ENCODE data around the gene C6orf47. TPM values are rescaled to one million over a fixed set of nuclear protein-coding genes. Genes with fewer than 3 reads are reported as not detected.

C6orf47 gene
- total and polyA plus RNA-seq, 10 of the 15 experiments (the other 5 are each of a cell fraction or from before 2014, with no cell fraction given): 0.16 to 20.4 (median 17.3) TPM; not detected in 1

DNA sequence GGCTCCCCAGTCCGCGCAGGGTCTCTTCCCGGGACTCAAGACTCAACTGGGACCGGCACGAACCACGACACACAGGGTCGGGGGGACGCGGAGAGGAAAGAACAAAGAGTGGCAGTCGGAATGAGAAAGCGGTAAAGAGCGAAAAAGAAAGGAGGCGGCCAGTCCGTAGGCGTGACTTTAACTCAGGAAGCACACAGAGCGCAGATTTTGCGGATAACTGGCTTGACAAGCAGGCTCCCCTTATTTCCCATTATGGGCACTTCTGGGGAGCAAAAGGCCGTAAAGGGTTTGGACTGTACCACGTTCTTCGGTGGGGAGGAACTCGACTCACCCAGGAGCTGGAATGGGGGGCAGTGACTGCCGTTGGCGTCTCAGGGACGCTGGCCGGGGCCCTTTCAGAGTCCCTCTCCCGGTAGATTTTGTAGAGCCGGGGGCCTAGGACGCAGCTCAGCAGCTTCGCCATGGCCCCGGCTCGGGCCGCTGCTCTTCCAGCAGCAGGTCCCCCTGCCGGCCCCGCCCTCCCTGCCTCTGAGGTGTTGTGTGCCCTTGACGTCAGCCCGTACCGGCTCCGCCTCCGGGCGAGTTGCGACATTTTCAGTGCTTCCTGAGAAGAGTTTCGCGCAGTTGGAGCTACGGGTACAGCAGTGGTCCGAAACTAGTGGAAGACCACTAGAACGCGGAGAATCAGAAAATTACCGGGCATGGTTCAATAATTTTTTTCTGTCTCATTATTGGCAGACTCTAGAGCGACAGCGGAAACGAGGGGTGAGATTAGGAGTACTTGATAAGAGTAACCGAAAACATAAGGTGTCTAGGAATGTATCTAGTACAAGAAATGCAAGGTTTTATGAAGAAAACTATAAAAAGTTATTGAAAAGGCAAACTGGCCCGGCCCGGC lies 42.5 kb upstream of the C6orf47 start, which contains the start of gene ABHD16A (continued):
- TF ChIP-seq IKZF2 (IDR thresholded peaks at IDR 0.05): 0 out of 4 replicates have a peak, but pooled peaks of 1 of the 2 experiments have one; percentile 32
- 0 out of 2 replicates have a peak, but pooled peaks have one; percentile 8 for TF ChIP-seq ZNF687 (IDR thresholded peaks at IDR 0.05)
- TF ChIP-seq CEBPZ (IDR thresholded peaks at IDR 0.05; ENCODE audit: low read depth, low read length): no peak
- TF ChIP-seq, protein P1, sequence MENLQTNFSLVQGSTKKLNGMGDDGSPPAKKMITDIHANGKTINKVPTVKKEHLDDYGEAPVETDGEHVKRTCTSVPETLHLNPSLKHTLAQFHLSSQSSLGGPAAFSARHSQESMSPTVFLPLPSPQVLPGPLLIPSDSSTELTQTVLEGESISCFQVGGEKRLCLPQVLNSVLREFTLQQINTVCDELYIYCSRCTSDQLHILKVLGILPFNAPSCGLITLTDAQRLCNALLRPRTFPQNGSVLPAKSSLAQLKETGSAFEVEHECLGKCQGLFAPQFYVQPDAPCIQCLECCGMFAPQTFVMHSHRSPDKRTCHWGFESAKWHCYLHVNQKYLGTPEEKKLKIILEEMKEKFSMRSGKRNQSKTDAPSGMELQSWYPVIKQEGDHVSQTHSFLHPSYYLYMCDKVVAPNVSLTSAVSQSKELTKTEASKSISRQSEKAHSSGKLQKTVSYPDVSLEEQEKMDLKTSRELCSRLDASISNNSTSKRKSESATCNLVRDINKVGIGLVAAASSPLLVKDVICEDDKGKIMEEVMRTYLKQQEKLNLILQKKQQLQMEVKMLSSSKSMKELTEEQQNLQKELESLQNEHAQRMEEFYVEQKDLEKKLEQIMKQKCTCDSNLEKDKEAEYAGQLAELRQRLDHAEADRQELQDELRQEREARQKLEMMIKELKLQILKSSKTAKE (IDR thresholded peaks at IDR 0.05; ENCODE audit: low read depth, poor library complexity, severe bottlenecking): peak; percentile 80
- peak; percentile 75 for TF ChIP-seq CBFB (IDR thresholded peaks at IDR 0.05; ENCODE audit: low read depth)
